KOPT-K1 (cell line): ENCODE results near the gene TALDO1.

ENCODE experiments used
- H3K27ac ChIP-seq: fragments of 200-600 bp; sonication (generic); 2 replicates; pipeline ENCODE4 v1.5.1; 2016; ENCODE audit warnings: antibody characterized with exemption, mild to moderate bottlenecking, low read depth, low read length; ENCODE audit not compliant: poor library complexity, severe bottlenecking
- H3K36me3 ChIP-seq: fragments of 200-600 bp; sonication (generic); 2 replicates; pipeline ENCODE4 v1.5.1; 2017; ENCODE audit warnings: antibody characterized with exemption, mild to moderate bottlenecking, low read length, moderate library complexity; ENCODE audit not compliant: insufficient read depth
- H3K9me3 ChIP-seq: fragments of 200-600 bp; sonication (generic); 2 replicates; pipeline ENCODE4 v1.5.1; 2017; ENCODE audit warnings: antibody characterized with exemption, low read length, mild to moderate bottlenecking; ENCODE audit not compliant: insufficient read depth, poor library complexity, severe bottlenecking

The TALDO1 gene

GRCh38 chr11:766106-766935 is 19.1 kb downstream of the TALDO1 start:
- no peak overlapping the region for H3K27ac ChIP-seq
- H3K36me3 ChIP-seq, result peaks cover 79% of the 10 kb centered on the region
- no peaks in the 10 kb centered on the region for H3K9me3 ChIP-seq

- H3K36me3 ChIP-seq, result peaks cover 79% of the 10 kb centered on the region
- no peaks in the 10 kb centered on the region for H3K9me3 ChIP-seq
- no peak overlapping the region for H3K27ac ChIP-seq
Observed at GRCh38 chr11:766936-767210, 19.6 kb downstream of the TALDO1 start.

GRCh38 chr11:767238-767637 is 20.0 kb downstream of the TALDO1 start:
- Histone ChIP-seq H3K36me3 (peaks cover 78% of the 10 kb centered on the region), H3K9me3 (no peaks in the 10 kb centered on the region), H3K27ac (no peak overlapping the region)

GRCh38 chr11:769887-770641 is 22.8 kb downstream of the TALDO1 start:
- Histone ChIP-seq H3K36me3 (peaks cover 80% of the 10 kb centered on the region), H3K27ac (no peak overlapping the region), H3K9me3 (no peaks in the 10 kb centered on the region)

GRCh38 chr11:770642-771616 is 23.7 kb downstream of the TALDO1 start:
- Histone ChIP-seq H3K9me3 (no peaks in the 10 kb centered on the region), H3K27ac (no peak overlapping the region), H3K36me3 (peaks cover 74% of the 10 kb centered on the region)

- no peaks in the 10 kb centered on the region for H3K9me3 ChIP-seq
- H3K36me3 ChIP-seq, result peaks cover 66% of the 10 kb centered on the region
- no peak overlapping the region for H3K27ac ChIP-seq
Observed at GRCh38 chr11:771617-772204, 24.4 kb downstream of the TALDO1 start.

GRCh38 chr11:772429-773390 is 25.4 kb downstream of the TALDO1 start:
- H3K9me3 ChIP-seq, result no peaks in the 10 kb centered on the region
- H3K27ac ChIP-seq, result no peak overlapping the region
- peaks cover 57% of the 10 kb centered on the region for H3K36me3 ChIP-seq

- Histone ChIP-seq H3K9me3 (no peaks in the 10 kb centered on the region), H3K27ac (no peak overlapping the region), H3K36me3 (peaks cover 57% of the 10 kb centered on the region)
Observed at GRCh38 chr11:773425-773824, 26.2 kb downstream of the TALDO1 start.

- no peak overlapping the region for H3K27ac ChIP-seq
Observed at GRCh38 chr11:773830-774229, 26.6 kb downstream of the TALDO1 start.

GRCh38 chr11:774873-775592 is 27.8 kb downstream of the TALDO1 start:
- Histone ChIP-seq H3K9me3 (no peaks in the 10 kb centered on the region), H3K27ac (no peak overlapping the region), H3K36me3 (peaks cover 64% of the 10 kb centered on the region)

More at GRCh38 chr11:773830-774229, 26.6 kb downstream of the TALDO1 start:
- H3K36me3 ChIP-seq, result peaks cover 60% of the 10 kb centered on the region
- no peaks in the 10 kb centered on the region for H3K9me3 ChIP-seq

- H3K27ac ChIP-seq, result peak overlapping the region; percentile 91
- no peaks in the 10 kb centered on the region for H3K9me3 ChIP-seq
- H3K36me3 ChIP-seq, result peaks cover 52% of the 10 kb centered on the region
Observed at GRCh38 chr11:776263-776560, 28.9 kb downstream of the TALDO1 start.

GRCh38 chr11:776561-777287 is 29.5 kb downstream of the TALDO1 start:
- H3K36me3 ChIP-seq, result peaks cover 47% of the 10 kb centered on the region
- peak overlapping the region; percentile 91 for H3K27ac ChIP-seq
- no peaks in the 10 kb centered on the region for H3K9me3 ChIP-seq
